ENCODE data around the gene CTNNA2. TPM values are rescaled to one million over a fixed set of nuclear protein-coding genes. Genes with fewer than 3 reads are reported as not detected.

The CTNNA2 gene
- total RNA-seq, 1 experiment from 2014 or later = 0.54 TPM

DNA sequence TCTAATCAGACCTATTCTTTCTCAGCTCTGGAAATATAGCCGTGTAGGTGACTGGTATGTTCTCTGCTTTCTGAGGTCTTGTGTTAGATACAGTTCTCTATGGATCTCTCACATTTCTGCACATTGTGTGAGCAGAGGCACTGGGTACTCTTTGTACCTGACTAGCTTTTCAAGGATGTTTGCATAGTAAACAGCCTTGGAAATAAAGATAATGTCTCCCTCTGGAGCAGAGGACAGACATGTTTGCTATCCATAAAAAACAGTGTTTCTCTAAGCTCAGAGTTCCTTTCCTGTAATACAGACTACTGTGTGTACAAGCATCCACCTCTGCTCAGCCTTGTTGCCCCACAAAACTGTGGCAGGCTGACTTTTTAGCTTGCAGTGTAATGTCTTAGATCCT lies 279.2 kb downstream of the CTNNA2 start:
- intact Hi-C loops (cut with micrococcal nuclease; ENCODE audit: unreplicated experiment) (no loop called here), in situ Hi-C loops (cut with HindIII; ENCODE audit: low pct_unique_long_range_greater_than_20kb, low sequenced_read_pairs) (no loop called here)
- ChIA-PET POLR2A (no interaction called here), CTCF (no interaction called here)
- no peak for ATAC-seq
- H3K4me3 ChIP-seq (ENCODE audit: low read depth in 2 of 2, low read length in 2 of 2) = no peak overlapping the region
- no peak overlapping the region for H3K27ac ChIP-seq (ENCODE audit: low read length)
- no peaks in the 10 kb centered on the region for H3K36me3 ChIP-seq (ENCODE audit: control insufficient read depth, insufficient read depth, low read length)
- no peak for DNase-seq (ENCODE audit: low read depth, low spot score)
- no TSS peak for BruUV-seq (replicated peaks)
- H3K4me1 ChIP-seq (ENCODE audit: control insufficient read depth, insufficient read depth, low read length) = no peaks in the 10 kb centered on the region
- no peaks in the 10 kb centered on the region for H3K9me3 ChIP-seq (ENCODE audit: control insufficient read depth, insufficient read depth, low read depth, low read length)
- TF ChIP-seq, protein P1, sequence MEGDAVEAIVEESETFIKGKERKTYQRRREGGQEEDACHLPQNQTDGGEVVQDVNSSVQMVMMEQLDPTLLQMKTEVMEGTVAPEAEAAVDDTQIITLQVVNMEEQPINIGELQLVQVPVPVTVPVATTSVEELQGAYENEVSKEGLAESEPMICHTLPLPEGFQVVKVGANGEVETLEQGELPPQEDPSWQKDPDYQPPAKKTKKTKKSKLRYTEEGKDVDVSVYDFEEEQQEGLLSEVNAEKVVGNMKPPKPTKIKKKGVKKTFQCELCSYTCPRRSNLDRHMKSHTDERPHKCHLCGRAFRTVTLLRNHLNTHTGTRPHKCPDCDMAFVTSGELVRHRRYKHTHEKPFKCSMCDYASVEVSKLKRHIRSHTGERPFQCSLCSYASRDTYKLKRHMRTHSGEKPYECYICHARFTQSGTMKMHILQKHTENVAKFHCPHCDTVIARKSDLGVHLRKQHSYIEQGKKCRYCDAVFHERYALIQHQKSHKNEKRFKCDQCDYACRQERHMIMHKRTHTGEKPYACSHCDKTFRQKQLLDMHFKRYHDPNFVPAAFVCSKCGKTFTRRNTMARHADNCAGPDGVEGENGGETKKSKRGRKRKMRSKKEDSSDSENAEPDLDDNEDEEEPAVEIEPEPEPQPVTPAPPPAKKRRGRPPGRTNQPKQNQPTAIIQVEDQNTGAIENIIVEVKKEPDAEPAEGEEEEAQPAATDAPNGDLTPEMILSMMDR (IDR thresholded peaks at IDR 0.05) = no peak
- no peak for TF ChIP-seq SIN3A (IDR thresholded peaks at IDR 0.05; ENCODE audit: borderline replicate concordance, insufficient read depth, low read depth, low read length)
- no peak for TF ChIP-seq POLR2AphosphoS5 (IDR thresholded peaks at IDR 0.05; ENCODE audit: low read depth, low read length)
- TF ChIP-seq TCF7L2 (IDR thresholded peaks at IDR 0.05; ENCODE audit: low read depth, low read length) = no peak
- TF ChIP-seq, protein P2, sequence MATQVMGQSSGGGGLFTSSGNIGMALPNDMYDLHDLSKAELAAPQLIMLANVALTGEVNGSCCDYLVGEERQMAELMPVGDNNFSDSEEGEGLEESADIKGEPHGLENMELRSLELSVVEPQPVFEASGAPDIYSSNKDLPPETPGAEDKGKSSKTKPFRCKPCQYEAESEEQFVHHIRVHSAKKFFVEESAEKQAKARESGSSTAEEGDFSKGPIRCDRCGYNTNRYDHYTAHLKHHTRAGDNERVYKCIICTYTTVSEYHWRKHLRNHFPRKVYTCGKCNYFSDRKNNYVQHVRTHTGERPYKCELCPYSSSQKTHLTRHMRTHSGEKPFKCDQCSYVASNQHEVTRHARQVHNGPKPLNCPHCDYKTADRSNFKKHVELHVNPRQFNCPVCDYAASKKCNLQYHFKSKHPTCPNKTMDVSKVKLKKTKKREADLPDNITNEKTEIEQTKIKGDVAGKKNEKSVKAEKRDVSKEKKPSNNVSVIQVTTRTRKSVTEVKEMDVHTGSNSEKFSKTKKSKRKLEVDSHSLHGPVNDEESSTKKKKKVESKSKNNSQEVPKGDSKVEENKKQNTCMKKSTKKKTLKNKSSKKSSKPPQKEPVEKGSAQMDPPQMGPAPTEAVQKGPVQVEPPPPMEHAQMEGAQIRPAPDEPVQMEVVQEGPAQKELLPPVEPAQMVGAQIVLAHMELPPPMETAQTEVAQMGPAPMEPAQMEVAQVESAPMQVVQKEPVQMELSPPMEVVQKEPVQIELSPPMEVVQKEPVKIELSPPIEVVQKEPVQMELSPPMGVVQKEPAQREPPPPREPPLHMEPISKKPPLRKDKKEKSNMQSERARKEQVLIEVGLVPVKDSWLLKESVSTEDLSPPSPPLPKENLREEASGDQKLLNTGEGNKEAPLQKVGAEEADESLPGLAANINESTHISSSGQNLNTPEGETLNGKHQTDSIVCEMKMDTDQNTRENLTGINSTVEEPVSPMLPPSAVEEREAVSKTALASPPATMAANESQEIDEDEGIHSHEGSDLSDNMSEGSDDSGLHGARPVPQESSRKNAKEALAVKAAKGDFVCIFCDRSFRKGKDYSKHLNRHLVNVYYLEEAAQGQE (IDR thresholded peaks at IDR 0.05; ENCODE audit: insufficient read depth in 1 of 2, low read depth in 2 of 2, low read length in 1 of 2) = no peak
- no peaks in the 10 kb centered on the region for H3K27me3 ChIP-seq (ENCODE audit: control insufficient read depth, insufficient read depth, low read length)

DNA sequence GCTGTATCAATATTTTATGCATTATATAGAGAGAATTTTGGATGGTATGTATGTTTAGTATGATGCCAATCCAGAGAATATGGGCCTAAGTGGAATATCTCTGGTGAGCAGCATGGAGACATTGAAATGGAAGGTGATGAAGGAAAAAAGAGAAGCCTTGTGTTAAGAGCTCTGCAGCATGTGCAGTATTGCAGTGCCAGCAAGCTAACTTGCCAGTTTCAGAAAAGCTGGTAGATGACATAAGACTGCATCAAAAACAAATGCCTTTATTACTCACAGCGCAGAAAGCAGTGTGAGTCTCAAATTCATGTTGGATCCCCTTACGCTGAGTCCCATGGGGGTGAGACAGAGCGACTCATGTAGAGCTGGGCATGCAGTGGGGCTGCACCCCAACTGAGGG lies 280.2 kb downstream of the CTNNA2 start:
- TF ChIP-seq, protein P2 (IDR thresholded peaks at IDR 0.05; ENCODE audit: insufficient read depth in 1 of 2, low read depth in 2 of 2, low read length in 1 of 2) = no peak
- TF ChIP-seq, protein P1 (IDR thresholded peaks at IDR 0.05) = no peak
- TF ChIP-seq SIN3A (IDR thresholded peaks at IDR 0.05; ENCODE audit: borderline replicate concordance, insufficient read depth, low read depth, low read length) (no peak), TCF7L2 (IDR thresholded peaks at IDR 0.05; ENCODE audit: low read depth, low read length) (no peak), POLR2AphosphoS5 (IDR thresholded peaks at IDR 0.05; ENCODE audit: low read depth, low read length) (no peak)
- H3K27ac ChIP-seq (ENCODE audit: low read length) = no peak overlapping the region
- in situ Hi-C loops (cut with HindIII; ENCODE audit: low pct_unique_long_range_greater_than_20kb, low sequenced_read_pairs) (no loop called here), intact Hi-C loops (cut with micrococcal nuclease; ENCODE audit: unreplicated experiment) (no loop called here)
- no peaks in the 10 kb centered on the region for H3K27me3 ChIP-seq (ENCODE audit: control insufficient read depth, insufficient read depth, low read length)
- no TSS peak for BruUV-seq (replicated peaks)
- POLR2A ChIA-PET = interaction anchor here (0.6 kb wide), 1 partner anchor 16 kb away, joined by 7 read pairs; no protein-coding TSS in a partner anchor
- DNase-seq (ENCODE audit: low read depth, low spot score) (no peak), ATAC-seq (no peak)
- CTCF ChIA-PET = no interaction called here
- H3K36me3 ChIP-seq (ENCODE audit: control insufficient read depth, insufficient read depth, low read length) = no peaks in the 10 kb centered on the region
- no peak overlapping the region for H3K4me3 ChIP-seq (ENCODE audit: low read depth in 2 of 2, low read length in 2 of 2)
- H3K9me3 ChIP-seq (ENCODE audit: control insufficient read depth, insufficient read depth, low read depth, low read length) = no peaks in the 10 kb centered on the region
- no peaks in the 10 kb centered on the region for H3K4me1 ChIP-seq (ENCODE audit: control insufficient read depth, insufficient read depth, low read length)

Data from Panc1 (cell line).